Liver (tissue), 3 donors: ENCODE results near the gene ADK.

Experiments
- ATF3 ChIP-seq: IDR thresholded peaks from 2 replicates; pipeline ENCODE4 v1.6.1; 2016; ENCODE audit warnings: antibody characterized with exemption
- EGR1 ChIP-seq, 2 donors: IDR thresholded peaks; 2 replicates each; pipeline ENCODE4 v1.6.1; 2016 to 2018; ENCODE audit warnings: antibody characterized with exemption in 2 of 2, low read depth in 2 of 2
- FOXA1 ChIP-seq: IDR thresholded peaks from 2 replicates; pipeline ENCODE4 v1.6.1; 2016; ENCODE audit warnings: antibody characterized with exemption
- FOXA2 ChIP-seq: IDR thresholded peaks from 2 replicates; pipeline ENCODE4 v1.6.1; 2016; ENCODE audit warnings: antibody characterized with exemption
- GABPA ChIP-seq, 2 donors: IDR thresholded peaks in 1 of 2; conservative IDR thresholded peaks in 1 of 2; 2 replicates each; pipeline ENCODE4 v1.6.1; 2016; ENCODE audit warnings: antibody characterized with exemption in 2 of 2, mild to moderate bottlenecking in 1 of 2, moderate library complexity in 1 of 2
- HNF4A ChIP-seq, 2 donors: conservative IDR thresholded peaks; 2 replicates each; pipeline ENCODE4 v1.6.1; 2016; ENCODE audit warnings: antibody characterized with exemption in 2 of 2, mild to moderate bottlenecking in 2 of 2
- JUND ChIP-seq, 2 donors: IDR thresholded peaks; 2 replicates each; pipeline ENCODE4 v1.6.1; 2016; ENCODE audit warnings: antibody characterized with exemption in 2 of 2
- NR2F2 ChIP-seq: IDR thresholded peaks from 2 replicates; pipeline ENCODE4 v1.6.1; 2016; ENCODE audit warnings: antibody characterized with exemption
- RAD21 ChIP-seq, 2 donors: IDR thresholded peaks; 2 replicates each; pipeline ENCODE4 v1.6.1; 2016; ENCODE audit warnings: antibody characterized with exemption in 2 of 2, mild to moderate bottlenecking in 2 of 2
- REST ChIP-seq: IDR thresholded peaks from 2 replicates; pipeline ENCODE4 v1.6.1; 2016; ENCODE audit warnings: antibody characterized with exemption, mild to moderate bottlenecking
- SP1 ChIP-seq: IDR thresholded peaks from 2 replicates; pipeline ENCODE4 v1.6.1; 2018; ENCODE audit warnings: antibody characterized with exemption, mild to moderate bottlenecking
- TAF1 ChIP-seq: conservative IDR thresholded peaks from 2 replicates; pipeline ENCODE4 v1.6.1; 2016; ENCODE audit warnings: antibody characterized with exemption, mild to moderate bottlenecking
- TF ChIP-seq, protein P1 (sequence below): fragments of 150-350 bp; IDR thresholded peaks from 2 replicates; pipeline ENCODE4 v1.5.1; 2017; ENCODE audit warnings: improper control_type of control experiment, low read depth, low read length; ENCODE audit not compliant: missing input control
- TF ChIP-seq, protein P2 (sequence below): IDR thresholded peaks from 2 replicates; pipeline ENCODE4 v1.6.1; 2016; ENCODE audit warnings: antibody characterized with exemption
- donor health status: healthy.
- donor health status: healthy.

- TF ChIP-seq, protein P1, sequence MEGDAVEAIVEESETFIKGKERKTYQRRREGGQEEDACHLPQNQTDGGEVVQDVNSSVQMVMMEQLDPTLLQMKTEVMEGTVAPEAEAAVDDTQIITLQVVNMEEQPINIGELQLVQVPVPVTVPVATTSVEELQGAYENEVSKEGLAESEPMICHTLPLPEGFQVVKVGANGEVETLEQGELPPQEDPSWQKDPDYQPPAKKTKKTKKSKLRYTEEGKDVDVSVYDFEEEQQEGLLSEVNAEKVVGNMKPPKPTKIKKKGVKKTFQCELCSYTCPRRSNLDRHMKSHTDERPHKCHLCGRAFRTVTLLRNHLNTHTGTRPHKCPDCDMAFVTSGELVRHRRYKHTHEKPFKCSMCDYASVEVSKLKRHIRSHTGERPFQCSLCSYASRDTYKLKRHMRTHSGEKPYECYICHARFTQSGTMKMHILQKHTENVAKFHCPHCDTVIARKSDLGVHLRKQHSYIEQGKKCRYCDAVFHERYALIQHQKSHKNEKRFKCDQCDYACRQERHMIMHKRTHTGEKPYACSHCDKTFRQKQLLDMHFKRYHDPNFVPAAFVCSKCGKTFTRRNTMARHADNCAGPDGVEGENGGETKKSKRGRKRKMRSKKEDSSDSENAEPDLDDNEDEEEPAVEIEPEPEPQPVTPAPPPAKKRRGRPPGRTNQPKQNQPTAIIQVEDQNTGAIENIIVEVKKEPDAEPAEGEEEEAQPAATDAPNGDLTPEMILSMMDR, result no peak
- TF ChIP-seq REST (no peak), TAF1 (no peak), GABPA (IDR thresholded peaks at IDR 0.05 in 1 of 2, conservative IDR thresholded peaks at IDR 0.05 in 1 of 2) (no peak), JUND (IDR thresholded peaks at IDR 0.05) (no peak), HNF4A (conservative IDR thresholded peaks at IDR 0.05) (no peak), RAD21 (IDR thresholded peaks at IDR 0.05) (no peak), EGR1 (IDR thresholded peaks at IDR 0.05; ENCODE audit: low read depth in 2 of 2) (no peak), SP1 (no peak), FOXA2 (no peak), NR2F2 (no peak), FOXA1 (no peak), ATF3 (no peak)
- TF ChIP-seq, protein P2, sequence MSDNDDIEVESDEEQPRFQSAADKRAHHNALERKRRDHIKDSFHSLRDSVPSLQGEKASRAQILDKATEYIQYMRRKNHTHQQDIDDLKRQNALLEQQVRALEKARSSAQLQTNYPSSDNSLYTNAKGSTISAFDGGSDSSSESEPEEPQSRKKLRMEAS, result no peak
These were observed 154.7 kb downstream of the ADK start for GRCh38 chr10:74305730-74306129.
